K562 (cell line): ENCODE data around the gene USP16. TPM values are rescaled to one million over a fixed set of nuclear protein-coding genes. Genes with fewer than 3 reads are reported as not detected.

Experiments used
- DPF2 ChIP-seq: fragments of 450-650 bp; IDR thresholded peaks from 2 replicates; pipeline ENCODE4 v1.6.1; 2016
- FOXK2 ChIP-seq, 2 experiments: fragments of 450-650 bp; IDR thresholded peaks in 1 of 2; conservative IDR thresholded peaks in 1 of 2; 2 replicates each; pipeline ENCODE4 v1.6.1; 2016; ENCODE audit warnings: low read depth in 2 of 2, mild to moderate bottlenecking in 1 of 2
- HIVEP1 ChIP-seq: fragments of 250-450 bp; sonication (Bioruptor Pico); IDR thresholded peaks from 2 replicates; pipeline ENCODE4 v1.4.0; 2020; ENCODE audit warnings: mild to moderate bottlenecking
- POLR3A ChIP-seq: IDR thresholded peaks from 2 replicates; pipeline ENCODE4 v1.6.1; 2011; ENCODE audit warnings: borderline replicate concordance, mild to moderate bottlenecking, moderate library complexity; ENCODE audit not compliant: insufficient read length, insufficient read depth; ENCODE audit errors: extremely low read depth
- PPARD ChIP-seq: fragments of 250-450 bp; sonication (Bioruptor Pico); IDR thresholded peaks from 2 replicates; pipeline ENCODE4 v1.8.0; 2022; ENCODE audit warnings: inconsistent platforms, mild to moderate bottlenecking, moderate library complexity
- PYGO2 ChIP-seq: fragments of 450-650 bp; IDR thresholded peaks from 2 replicates; pipeline ENCODE4 v1.6.1; 2016; ENCODE audit warnings: mild to moderate bottlenecking, missing genetic modification characterization, moderate library complexity, missing compliant biosample characterization
- RFX1 ChIP-seq: fragments of 450-650 bp; IDR thresholded peaks from 2 replicates; pipeline ENCODE4 v1.6.1; 2016; ENCODE audit warnings: mild to moderate bottlenecking, moderate library complexity
- RUNX1 ChIP-seq: sonication (generic); IDR thresholded peaks from 2 replicates; pipeline ENCODE4 v1.6.1; 2016; ENCODE audit warnings: antibody characterized with exemption, low read depth
- polyA plus RNA-seq, 8 experiments: library from polyadenylated mRNA; depleted of rRNA in 4 of 8; stranded (reverse) in 5 of 8; unstranded in 3 of 8; fragments of >200 nt; fragmentation: Nextera tagmentation in 2 of 8; fragmentation: Illumina TruSeq in 1 of 8; extraction: Ambion mirVana in 2 of 8; extraction: Trizol in 1 of 8; gene quantifications; 2 replicates each; pipeline versions ENCODE4 v1.2.1 to v1.2.3, GENCODE V29; 2011 to 2014; ENCODE audit warnings: inconsistent platforms in 1 of 8, missing spikeins in 1 of 8
- total RNA-seq, 7 experiments: library from RNA; depleted of rRNA in 6 of 7; stranded (reverse); fragments of >200 nt in 6 of 7; fragmentation: Illumina TruSeq in 2 of 7; extraction: Trizol in 2 of 7; gene quantifications; 2 replicates each; pipeline versions ENCODE4 v1.2.1 to v1.2.3, GENCODE V29; 2011 to 2021; ENCODE audit warnings: low replicate concordance in 1 of 7
- TF ChIP-seq, protein P1 (sequence below): fragments of 450-650 bp; IDR thresholded peaks from 2 replicates; pipeline ENCODE4 v1.6.1; 2016; ENCODE audit warnings: mild to moderate bottlenecking
- TF ChIP-seq, protein P2 (sequence below): fragments of 250-450 bp; sonication (Bioruptor Pico); IDR thresholded peaks from 2 replicates; pipeline ENCODE4 v1.5.0; 2020; ENCODE audit warnings: mild to moderate bottlenecking
- TF ChIP-seq, protein P3 (sequence below): fragments of 450-650 bp; IDR thresholded peaks from 2 replicates; pipeline ENCODE4 v1.6.1; 2016; ENCODE audit warnings: low read depth
- TF ChIP-seq, protein P4 (sequence below): fragments of 200-800 bp; sonication (Bioruptor generic); IDR thresholded peaks from 2 replicates; pipeline ENCODE4 v1.6.1; 2017; ENCODE audit warnings: missing genetic modification characterization, missing compliant biosample characterization
- TF ChIP-seq, protein P5 (sequence below): fragments of 450-650 bp; IDR thresholded peaks from 2 replicates; pipeline ENCODE4 v1.6.1; 2016; ENCODE audit warnings: missing biosample characterization, missing genetic modification characterization

USP16 gene
- total and polyA plus RNA-seq, 9 of the 15 experiments (the other 6 are each of a cell fraction or from before 2014, with no cell fraction given) = 38.4 to 90.9 (median 62.8) TPM

DNA sequence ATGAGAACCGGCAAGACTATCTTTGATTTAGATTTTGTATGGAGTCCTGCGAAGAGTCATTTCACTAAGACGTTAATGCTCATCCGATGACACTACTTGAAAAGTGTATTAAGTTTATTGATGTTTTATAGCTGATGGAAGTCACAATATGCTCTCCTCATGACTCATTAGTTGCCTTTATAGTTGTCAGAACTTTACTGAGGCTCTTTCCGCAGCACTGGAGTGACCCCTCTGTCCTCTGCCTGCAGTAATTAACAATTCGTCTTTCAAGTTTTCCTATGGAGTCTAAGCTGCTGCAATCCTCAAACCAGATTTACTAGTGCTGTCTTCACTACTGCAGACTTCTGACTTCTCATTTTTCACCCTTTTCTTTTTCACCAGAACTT is 853 bp downstream of the USP16 start (continued):
- TF ChIP-seq FOXK2 (conservative IDR thresholded peaks at IDR 0.05 in 1 of 2, IDR thresholded peaks at IDR 0.05 in 1 of 2; ENCODE audit: low read depth in 2 of 2) (no peak), RFX1 (no peak), PPARD (CRISPR knock-in tag) (no peak), PYGO2 (tag) (no peak), POLR3A (no peak), RUNX1 (no peak), HIVEP1 (CRISPR knock-in tag) (no peak), DPF2 (peak; percentile 9; the same call in 1 of the 2 replicates)
- TF ChIP-seq, protein P1, sequence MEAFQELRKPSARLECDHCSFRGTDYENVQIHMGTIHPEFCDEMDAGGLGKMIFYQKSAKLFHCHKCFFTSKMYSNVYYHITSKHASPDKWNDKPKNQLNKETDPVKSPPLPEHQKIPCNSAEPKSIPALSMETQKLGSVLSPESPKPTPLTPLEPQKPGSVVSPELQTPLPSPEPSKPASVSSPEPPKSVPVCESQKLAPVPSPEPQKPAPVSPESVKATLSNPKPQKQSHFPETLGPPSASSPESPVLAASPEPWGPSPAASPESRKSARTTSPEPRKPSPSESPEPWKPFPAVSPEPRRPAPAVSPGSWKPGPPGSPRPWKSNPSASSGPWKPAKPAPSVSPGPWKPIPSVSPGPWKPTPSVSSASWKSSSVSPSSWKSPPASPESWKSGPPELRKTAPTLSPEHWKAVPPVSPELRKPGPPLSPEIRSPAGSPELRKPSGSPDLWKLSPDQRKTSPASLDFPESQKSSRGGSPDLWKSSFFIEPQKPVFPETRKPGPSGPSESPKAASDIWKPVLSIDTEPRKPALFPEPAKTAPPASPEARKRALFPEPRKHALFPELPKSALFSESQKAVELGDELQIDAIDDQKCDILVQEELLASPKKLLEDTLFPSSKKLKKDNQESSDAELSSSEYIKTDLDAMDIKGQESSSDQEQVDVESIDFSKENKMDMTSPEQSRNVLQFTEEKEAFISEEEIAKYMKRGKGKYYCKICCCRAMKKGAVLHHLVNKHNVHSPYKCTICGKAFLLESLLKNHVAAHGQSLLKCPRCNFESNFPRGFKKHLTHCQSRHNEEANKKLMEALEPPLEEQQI = no peak
- TF ChIP-seq, protein P2, sequence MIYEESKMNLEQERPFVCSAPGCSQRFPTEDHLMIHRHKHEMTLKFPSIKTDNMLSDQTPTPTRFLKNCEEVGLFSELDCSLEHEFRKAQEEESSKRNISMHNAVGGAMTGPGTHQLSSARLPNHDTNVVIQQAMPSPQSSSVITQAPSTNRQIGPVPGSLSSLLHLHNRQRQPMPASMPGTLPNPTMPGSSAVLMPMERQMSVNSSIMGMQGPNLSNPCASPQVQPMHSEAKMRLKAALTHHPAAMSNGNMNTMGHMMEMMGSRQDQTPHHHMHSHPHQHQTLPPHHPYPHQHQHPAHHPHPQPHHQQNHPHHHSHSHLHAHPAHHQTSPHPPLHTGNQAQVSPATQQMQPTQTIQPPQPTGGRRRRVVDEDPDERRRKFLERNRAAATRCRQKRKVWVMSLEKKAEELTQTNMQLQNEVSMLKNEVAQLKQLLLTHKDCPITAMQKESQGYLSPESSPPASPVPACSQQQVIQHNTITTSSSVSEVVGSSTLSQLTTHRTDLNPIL = no peak
- TF ChIP-seq, protein P3, sequence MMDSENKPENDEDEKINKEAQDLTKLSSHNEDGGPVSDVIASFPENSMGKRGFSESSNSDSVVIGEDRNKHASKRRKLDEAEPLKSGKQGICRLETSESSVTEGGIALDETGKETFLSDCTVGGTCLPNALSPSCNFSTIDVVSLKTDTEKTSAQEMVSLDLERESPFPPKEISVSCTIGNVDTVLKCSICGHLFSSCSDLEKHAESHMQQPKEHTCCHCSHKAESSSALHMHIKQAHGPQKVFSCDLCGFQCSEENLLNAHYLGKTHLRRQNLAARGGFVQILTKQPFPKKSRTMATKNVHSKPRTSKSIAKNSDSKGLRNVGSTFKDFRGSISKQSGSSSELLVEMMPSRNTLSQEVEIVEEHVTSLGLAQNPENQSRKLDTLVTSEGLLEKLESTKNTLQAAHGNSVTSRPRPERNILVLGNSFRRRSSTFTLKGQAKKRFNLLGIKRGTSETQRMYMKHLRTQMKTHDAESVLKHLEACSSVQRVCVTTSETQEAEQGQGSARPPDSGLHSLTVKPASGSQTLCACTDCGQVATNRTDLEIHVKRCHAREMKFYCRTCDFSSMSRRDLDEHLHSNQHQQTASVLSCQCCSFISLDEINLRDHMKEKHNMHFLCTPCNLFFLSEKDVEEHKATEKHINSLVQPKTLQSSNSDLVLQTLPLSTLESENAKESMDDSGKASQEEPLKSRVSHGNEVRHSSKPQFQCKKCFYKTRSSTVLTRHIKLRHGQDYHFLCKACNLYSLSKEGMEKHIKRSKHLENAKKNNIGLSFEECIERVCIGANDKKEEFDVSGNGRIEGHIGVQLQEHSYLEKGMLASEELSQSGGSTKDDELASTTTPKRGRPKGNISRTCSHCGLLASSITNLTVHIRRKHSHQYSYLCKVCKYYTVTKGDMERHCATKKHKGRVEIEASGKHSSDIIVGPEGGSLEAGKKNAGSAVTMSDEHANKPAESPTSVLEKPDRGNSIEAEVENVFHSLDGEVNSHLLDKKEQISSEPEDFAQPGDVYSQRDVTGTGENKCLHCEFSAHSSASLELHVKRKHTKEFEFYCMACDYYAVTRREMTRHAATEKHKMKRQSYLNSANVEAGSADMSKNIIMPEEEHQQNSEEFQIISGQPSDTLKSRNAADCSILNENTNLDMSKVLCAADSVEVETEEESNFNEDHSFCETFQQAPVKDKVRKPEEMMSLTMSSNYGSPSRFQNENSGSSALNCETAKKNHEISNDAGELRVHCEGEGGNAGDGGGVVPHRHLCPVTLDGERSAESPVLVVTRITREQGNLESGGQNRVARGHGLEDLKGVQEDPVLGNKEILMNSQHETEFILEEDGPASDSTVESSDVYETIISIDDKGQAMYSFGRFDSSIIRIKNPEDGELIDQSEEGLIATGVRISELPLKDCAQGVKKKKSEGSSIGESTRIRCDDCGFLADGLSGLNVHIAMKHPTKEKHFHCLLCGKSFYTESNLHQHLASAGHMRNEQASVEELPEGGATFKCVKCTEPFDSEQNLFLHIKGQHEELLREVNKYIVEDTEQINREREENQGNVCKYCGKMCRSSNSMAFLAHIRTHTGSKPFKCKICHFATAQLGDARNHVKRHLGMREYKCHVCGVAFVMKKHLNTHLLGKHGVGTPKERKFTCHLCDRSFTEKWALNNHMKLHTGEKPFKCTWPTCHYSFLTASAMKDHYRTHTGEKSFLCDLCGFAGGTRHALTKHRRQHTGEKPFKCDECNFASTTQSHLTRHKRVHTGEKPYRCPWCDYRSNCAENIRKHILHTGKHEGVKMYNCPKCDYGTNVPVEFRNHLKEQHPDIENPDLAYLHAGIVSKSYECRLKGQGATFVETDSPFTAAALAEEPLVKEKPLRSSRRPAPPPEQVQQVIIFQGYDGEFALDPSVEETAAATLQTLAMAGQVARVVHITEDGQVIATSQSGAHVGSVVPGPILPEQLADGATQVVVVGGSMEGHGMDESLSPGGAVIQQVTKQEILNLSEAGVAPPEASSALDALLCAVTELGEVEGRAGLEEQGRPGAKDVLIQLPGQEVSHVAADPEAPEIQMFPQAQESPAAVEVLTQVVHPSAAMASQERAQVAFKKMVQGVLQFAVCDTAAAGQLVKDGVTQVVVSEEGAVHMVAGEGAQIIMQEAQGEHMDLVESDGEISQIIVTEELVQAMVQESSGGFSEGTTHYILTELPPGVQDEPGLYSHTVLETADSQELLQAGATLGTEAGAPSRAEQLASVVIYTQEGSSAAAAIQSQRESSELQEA = no peak
- TF ChIP-seq, protein P4, sequence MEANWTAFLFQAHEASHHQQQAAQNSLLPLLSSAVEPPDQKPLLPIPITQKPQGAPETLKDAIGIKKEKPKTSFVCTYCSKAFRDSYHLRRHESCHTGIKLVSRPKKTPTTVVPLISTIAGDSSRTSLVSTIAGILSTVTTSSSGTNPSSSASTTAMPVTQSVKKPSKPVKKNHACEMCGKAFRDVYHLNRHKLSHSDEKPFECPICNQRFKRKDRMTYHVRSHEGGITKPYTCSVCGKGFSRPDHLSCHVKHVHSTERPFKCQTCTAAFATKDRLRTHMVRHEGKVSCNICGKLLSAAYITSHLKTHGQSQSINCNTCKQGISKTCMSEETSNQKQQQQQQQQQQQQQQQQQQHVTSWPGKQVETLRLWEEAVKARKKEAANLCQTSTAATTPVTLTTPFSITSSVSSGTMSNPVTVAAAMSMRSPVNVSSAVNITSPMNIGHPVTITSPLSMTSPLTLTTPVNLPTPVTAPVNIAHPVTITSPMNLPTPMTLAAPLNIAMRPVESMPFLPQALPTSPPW (CRISPR knock-in tag) = peak; percentile 5; the same call in 1 of the 2 replicates
- TF ChIP-seq, protein P5, sequence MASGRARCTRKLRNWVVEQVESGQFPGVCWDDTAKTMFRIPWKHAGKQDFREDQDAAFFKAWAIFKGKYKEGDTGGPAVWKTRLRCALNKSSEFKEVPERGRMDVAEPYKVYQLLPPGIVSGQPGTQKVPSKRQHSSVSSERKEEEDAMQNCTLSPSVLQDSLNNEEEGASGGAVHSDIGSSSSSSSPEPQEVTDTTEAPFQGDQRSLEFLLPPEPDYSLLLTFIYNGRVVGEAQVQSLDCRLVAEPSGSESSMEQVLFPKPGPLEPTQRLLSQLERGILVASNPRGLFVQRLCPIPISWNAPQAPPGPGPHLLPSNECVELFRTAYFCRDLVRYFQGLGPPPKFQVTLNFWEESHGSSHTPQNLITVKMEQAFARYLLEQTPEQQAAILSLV (tag) = no peak
